H4 (cell line): ENCODE data around the gene GSK3B. TPM values are rescaled to one million over a fixed set of nuclear protein-coding genes. Genes with fewer than 3 reads are reported as not detected.

ENCODE experiments used
- DNase-seq: peaks from one replicate; pipeline ENCODE4 v3.0.0-alpha.2; 2015; ENCODE audit warnings: low spot score
- total RNA-seq: library from RNA; depleted of rRNA; stranded (reverse); fragments of >200 nt; shearing (Covaris generic); gene quantifications from 2 replicates; pipeline ENCODE4 v1.2.3, GENCODE V29; 2014

The GSK3B gene
- total RNA-seq, 1 experiment from 2014 or later = 47.9 TPM

DNA sequence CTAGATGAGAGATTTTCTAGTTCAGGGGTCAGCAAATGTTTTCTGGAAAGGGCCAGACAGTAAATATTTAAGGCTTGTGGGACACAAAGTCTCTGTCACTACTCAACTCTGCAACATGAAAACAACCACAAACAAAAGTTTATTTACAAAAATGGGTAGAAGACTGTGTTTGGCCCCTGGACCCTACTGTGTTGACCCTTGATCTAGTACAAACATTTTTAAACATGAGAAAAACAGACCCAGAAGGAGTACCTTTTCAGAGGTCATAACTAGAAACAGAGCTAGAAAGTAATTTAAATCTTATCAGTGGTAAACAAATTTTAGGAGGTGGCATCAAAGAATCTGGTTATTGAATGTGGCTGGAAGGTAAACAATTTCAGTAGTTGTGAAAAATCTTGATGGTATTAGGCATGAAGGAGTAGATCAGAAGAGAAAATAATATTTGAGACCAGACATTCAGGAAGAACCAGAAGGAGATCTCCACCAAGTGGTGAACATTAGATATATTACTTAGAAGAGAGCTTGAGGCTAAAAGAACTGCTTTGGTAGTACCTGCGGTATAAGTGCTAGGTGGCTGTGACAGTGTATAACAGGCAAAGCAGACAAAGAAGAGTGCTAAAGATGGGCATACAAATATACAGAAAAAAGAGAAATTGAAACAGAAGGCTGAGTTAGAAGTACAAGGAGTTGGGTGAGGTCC is 210.6 kb downstream of the GSK3B start:
- no peak for DNase-seq

DNA sequence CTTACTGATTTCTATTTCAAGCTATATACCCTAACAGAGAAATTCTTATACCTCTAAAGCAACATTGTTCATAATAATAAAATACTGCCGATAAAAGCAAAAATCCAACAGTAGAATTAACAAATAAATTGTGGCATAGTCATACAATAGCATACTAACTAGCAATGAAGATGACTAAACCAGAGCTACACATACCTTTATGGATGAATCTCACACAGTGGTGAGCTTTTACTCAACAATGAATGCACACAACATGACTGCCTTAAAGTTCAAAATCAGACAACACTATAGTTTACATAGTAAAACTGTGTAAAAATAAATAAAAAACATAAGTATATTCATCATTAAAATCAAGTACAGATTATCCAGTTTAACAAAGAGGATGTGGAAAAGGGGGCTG is 213.3 kb downstream of the GSK3B start:
- no peak for DNase-seq

DNA sequence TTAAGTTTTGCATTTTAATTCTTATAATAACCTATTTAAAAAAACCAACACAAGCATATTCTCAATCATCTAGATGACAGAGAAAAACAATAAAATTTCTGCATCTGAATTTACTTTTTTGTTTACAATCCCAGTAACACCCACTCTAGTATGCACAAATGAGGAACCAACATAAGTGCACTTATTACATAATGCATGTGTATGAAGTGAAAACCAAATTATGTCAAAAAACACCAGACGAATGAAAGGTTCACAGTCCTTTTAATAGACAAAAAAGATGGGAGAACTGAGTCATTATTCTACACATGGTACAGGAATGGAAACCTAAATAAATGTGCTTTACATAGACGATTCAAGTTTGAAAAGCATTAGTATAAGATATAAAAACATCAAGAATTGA is 220.6 kb downstream of the GSK3B start:
- no peak for DNase-seq

DNA sequence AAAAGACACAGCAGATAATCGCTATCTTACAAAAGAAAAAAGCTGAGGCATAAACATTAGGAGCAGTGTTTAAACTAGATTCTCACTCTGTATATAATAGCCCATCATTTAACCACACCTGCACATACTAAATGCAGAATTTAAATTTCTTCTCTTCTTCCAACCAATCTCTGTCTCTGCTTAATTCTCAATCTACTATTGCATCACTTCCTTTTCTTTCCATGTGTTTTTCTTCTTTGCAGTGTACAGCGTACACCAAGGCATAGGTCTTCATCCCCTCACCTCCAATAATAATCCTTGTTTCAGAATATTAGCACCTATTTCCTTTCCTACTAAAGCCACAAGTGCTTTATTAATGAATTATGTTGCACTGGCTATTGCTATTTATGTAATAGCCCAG is 221.5 kb downstream of the GSK3B start:
- DNase-seq = no peak

DNA sequence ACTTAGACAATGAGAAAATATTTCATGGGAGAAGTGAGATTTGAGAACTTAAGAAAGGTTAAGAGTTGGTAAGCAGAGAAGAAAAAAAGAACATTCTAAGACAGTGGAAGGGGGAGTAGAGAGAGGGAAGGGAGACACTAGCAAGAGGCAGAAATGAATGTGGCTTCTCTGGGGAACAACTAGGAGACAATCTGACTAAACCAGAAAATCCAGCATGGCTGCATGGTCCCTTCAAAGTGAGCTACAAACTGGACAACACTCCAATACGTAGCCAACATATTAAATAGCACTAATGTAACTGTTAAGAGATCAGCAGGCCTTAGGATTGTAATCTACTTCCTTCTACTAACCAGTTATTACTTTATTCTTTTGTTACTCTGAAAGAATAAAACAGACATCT is 222.7 kb downstream of the GSK3B start:
- DNase-seq = no peak

DNA sequence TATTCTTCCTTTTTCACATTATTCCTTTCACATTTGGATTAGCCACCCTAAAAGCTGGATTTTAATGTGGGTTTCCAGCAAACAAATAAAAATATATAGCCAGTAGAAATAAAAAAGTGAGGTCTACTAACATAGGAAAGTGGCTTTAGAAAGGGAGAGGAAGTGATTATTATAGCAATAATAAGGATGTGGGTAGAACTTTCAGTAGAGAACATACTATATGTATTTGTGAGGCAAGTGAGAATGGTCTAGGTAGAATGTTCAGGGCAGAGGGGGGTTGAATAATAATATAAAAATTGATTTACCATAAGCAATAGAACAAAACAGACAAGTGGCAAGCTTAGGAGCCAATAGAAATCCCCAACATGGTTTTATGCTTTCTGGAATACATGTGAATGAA is 223.7 kb downstream of the GSK3B start:
- no peak for DNase-seq

DNA sequence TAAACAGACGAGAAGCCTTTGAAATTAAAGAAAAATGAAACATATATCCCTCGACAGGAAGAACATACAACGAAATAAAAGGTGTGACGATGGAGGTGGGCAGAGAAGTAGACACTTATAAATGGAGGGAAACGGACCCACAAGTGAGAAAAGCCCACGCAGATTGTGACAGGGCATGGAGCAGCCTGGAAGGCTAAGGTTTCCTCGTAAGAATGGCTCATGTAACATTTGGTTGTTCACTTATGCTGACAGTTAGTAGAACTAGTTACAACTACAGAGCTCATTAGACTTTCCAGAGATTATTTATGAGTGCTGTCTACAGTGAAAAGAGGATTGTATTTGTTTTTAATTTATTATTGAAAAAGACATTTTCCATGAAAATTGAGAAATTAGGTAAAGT is 229.8 kb downstream of the GSK3B start:
- no peak for DNase-seq

DNA sequence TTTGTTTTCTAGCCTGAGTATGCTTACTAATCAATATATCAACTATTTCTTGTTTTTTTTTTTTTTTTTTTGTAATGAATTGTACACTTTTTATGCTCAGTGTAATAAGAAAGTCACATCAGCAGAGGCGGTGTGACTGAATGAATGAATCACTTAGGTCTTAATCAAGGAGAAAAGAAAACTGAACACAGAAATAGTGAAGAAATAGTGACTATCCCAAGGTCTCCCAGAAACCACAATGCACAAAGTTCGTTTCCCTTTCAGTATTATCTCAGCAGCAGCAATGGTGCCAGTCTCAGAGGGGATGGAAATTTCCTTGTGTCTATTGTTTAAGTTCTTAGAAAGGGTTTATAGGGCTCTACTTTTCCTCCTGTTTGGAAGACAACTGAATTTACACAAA is 231.6 kb downstream of the GSK3B start:
- DNase-seq = no peak

DNA sequence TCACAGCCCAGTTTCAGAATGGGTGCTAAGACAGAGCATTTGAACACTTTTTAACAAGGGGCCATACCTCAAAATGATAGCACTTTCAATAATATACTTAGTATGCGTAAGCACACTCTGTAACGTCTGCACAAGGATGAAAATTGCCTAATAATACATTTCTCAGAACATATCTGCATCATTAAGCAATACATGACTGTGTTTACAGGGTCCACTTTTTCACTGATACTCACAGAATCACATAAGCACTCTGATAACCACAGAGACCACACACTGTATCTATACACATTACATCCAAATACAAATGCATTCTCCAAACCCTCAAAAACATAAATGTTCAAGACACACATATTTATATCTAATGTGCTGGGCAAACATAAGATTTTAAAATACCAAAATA is 232.6 kb downstream of the GSK3B start:
- DNase-seq = no peak

DNA sequence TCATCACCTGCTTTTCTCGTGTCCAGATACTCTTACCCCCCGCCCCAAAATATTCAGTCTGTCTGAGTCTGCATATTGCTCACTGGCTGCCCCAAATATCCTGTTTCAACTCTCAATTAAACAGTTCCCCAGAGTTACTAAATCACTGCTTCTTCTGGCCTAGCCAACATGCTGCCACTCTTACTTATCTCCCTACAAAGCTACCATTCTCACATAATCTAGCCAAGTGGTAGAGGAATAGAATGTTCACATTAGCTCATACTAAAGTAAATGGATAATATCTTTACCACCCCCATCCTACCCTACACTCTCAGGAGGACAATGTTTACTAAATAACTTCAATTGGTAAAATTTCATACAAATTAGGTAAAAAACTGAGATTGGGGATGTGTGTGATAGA is 234.5 kb downstream of the GSK3B start:
- DNase-seq = no peak

DNA sequence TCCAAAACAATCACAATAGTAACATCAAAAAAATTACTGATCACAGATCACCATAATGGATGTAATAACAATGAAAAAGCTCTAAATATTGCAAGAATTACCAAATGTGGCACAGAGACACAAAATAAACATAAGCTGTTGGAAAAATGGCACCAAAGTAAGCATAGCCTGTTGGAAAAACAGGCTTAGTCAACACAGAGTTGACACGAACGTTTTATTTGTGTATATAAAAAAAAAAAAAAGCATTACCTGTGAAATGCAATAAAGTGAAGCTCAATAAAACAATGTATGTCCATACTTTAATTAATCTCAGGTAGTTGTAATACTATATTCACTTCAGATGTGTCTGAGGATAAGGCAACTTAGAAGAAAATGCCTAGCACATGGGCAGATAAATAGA is 235.3 kb downstream of the GSK3B start:
- DNase-seq = no peak

DNA sequence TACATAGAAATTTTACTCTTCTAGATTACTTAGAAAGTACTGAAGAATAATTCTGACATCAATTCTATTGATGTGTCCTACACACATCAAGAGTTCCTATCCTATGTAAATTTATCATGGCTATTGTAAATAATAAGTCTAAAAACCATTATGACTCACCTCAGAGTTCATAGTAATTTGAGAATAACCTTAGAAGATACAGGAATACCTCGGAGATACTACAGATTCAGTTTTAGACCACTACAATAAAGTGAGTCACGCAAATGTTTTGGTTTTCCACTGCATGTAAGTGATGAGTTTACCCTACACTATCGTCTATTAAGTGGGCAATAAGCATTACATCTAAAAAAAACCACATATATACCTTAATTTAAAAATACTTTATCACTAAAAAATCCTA is 237.6 kb downstream of the GSK3B start:
- DNase-seq = no peak

DNA sequence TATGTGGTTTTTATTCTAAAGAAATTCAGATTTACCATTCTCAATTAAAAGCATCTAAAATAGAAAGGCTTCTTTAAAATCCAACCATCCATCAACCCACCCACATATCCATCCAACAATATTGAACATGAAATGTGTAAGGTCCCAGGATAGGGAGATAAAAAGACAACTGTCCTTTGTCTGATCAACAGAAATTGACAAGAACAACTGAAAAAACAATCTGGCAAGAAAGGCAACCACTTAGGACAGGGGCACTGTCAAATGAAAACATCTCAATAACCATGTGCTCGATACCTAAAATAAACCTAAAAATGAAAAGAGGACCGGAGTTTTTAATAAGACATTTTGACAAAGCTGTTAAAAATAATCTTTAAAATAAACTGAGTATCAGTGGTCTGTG is 245.1 kb downstream of the GSK3B start:
- no peak for DNase-seq

DNA sequence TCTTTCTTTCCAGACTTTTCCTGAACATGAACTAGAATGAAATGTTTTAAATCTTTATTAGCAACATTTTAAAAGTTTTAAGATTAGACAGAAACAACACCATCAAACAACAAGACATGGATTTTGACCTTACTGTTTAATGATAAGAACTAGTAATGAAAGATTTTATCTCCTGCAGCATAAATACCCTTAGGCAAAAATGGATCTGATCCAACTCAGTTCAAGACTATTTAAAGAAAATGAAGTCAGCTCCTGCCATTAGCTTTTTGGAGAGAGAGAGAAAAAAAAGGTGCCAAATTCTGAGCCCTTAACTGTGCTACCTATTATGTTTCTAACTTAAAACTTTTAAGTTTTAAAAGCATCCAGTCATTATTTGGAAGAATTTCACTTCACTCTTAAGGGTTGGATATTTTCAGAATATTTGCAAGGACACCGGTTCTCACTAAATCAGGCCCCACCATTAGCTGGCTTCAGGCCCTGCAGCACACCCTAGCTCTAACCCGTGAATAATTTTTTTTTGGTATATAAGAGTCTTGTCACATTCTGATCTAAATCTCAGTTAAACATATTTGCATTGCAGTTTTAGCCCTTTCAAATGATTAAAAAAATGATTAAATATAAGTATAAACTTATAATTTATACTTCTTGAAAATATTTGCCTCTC is 252.3 kb downstream of the GSK3B start:
- no peak for DNase-seq

DNA sequence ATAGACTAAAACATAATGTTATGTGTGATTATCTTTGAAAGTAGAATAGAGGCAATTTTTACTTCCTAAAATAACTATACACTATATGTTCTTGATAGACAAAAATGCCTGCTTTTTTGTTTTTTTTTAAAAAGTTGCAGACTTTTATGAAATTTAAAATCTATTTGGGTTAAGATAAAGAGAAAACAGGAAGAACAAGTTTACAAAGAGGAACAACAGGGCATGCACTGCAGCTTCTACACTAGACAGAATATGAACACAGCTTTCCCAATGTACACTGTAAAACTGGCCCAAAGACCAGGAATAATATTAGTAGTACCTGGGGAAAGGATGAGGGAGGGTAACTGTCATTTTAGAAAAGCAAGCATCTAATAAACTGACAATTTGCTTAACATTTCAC is 258.7 kb downstream of the GSK3B start:
- DNase-seq = no peak

DNA sequence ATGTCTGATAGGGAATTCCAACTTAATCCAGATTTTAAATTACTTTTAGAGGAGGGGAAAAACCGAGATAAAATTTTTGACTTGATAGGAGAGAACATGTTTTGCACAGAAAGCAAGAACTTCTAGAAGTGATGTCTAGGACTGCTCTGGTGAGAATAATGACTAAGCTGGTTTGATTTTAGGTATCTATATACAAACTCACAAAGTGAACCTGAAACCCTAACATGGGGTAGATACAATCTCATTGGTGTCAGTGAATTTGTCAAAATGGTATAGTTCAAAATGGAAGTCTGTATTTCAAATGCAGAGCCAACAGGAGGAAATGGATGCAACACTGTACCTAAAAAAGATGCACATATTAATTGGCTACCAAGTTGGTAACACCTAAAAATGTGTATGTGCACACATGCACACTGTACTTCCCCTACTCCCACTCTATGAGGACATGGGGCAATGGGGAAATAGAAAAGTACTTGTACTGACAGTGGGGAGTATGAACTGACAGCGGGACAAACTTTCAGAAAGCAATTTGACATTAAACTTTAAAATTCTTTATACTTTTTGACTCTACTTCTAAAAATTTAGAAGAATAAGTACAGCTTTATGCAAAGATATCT is 259.4 kb downstream of the GSK3B start:
- no peak for DNase-seq

DNA sequence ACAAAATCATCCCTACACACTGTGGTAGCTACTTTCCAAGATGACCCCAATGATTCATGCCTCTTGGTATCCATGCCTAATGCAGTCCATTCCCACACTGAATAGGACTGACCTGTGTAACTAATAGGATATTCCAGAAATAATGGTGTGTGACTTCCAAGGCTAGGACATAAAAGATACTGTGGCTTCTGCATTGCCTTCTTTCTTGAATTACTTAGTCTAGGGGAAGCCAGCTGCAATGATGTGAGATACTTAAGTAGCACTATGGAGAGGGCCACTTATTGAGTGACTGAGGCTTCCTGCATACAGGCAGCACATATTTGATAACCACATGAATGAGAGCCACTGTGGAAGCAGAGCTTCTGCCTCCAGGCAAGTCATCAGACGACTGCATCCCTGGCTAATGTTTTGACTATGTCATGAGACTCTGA is 262.3 kb downstream of the GSK3B start:
- peak; percentile 35 for DNase-seq

DNA sequence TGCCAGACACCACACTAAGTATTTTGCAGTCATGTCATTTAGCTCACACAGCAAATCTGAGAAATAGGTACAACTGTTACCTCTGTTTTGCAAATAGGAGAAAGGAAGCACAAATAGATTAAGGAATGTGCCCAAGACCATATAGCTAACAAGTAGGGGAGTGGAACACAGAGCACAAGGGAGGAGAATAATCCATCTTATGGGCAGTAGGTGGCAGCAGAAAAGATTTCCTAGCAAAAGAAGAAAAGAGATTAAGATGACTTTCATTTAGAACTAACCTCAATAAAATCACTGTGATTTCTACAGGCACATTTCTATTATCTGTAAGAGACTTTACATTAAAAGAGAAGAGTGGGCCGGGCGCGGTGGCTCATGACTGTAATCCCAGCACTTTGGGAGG is 263.2 kb downstream of the GSK3B start:
- no peak for DNase-seq

DNA sequence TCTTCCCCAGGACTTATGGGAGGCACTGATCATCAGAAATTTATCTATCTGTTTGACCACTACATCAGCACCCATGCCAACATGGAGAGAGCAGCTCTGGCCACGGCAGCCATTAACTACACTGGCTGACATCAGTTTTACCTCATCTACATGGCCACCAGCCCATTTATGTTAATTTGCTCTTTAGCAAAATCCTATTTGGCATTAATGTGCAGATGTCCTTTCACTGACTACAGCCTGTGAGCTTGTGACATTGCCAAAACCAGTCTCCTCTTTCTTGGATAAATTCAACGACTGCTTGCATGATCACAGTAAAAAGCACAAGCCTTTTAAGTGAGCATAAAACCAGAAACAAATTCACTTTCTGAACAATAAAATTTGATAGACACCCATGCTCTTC is 264.8 kb downstream of the GSK3B start:
- DNase-seq = no peak

DNA sequence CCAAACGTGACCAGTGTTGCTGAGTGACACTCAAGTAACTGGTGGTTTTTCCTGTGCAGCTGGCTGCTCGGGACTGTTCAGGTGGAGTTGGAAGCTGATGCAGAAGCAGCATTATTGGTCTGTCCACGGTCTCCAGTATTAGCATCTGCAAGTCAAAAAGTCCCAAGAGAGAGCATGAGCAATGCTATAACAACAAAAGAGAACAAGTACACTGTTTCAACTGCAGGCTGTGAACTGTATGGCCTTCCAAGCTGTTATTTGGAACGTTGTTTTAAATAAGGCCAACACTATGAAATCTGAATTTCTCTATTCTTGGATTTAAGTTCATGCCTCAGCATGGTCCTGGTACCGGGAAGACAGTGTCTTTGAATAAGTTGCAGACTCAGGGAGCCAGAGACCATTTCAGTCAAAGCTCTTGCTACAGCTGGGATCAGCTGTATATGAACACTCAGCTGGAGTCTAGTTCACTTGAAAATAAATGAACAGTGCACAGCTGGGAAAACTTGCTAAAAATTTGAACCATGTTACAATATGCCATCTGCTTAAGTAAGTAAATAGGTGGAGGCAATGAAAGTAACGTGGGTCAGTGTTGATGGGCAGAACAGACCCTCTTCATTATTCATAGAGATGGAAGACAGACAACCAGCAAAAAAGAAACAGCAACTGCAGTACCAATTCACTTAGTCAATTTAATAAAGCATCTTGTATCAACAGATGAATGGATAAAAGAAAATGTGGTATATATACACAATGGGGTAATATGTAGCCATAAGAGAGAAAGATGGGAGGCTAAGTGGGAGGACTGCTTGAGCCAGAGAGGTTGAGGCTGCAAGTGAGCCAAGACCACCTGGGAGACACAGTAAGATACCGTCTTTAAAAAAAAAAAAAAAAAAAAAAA is 267.3 kb downstream of the GSK3B start:
- no peak for DNase-seq

DNA sequence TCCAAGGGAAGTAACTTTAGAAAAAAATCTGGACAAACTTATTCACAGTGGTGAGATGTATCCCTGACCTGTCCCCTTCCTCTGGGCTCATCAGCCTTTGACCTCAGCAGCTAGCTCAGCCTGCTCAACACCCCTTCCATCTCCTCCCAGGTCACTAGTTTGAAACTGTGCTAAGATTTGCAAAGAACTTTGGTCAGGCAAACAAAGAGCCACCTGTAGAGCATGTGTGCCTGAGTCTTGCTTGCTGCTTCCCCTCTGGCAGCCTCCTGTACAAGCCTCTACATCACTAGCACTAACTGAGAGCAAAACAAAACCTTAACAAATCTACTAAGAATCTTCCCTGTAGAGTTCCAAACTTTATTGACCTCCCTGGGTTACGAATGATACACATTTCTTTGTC is 268.4 kb downstream of the GSK3B start:
- no peak for DNase-seq

DNA sequence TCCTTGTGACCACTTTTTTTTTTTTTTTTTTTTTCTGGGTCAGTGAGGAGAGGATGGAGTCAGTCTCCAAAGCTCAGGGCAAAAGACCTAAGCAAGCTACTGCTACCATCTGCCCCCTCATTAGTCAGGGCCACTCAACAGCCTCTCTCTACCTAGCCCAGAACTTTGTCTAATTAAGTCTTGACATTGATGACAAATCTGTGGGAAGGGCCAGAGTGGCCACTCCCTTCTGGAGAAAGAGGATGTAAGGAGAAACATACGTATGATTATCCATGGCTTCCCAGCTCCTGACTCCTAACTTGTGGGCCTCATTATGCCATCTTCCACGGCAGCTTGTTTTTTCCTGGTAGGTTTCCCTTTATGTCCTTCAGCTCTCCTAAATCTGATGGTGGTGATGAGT is 274.4 kb downstream of the GSK3B start:
- no peak for DNase-seq
